ENCODE data around the gene DBX1.

DBX1 gene

DNA sequence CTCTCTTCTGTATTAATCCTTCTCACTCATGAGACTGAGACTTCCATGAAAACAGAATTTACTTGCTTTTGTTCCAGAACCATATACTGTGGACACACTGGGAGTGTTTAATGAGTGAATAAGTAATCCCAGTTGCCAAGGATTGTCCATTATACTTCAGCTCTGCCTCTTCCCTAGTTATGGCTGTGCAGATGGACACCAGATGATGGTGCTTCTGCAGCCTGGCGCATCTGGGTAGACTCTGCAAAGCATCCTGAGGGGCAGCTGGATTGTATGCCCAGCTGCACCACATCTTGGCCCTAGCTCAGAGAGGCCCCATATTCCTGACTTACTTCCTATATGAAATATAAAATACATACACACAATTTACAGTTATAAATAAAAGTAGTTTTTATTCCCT, 43.5 kb downstream of the DBX1 start:
- no peak overlapping the region for H3K27ac ChIP-seq (ENCODE audit: low read length)
- no peak overlapping the region for H3K4me3 ChIP-seq (ENCODE audit: low read length)
- H3K9me3 ChIP-seq (ENCODE audit: insufficient read depth, low read depth, low read length), result no peaks in the 10 kb centered on the region
- H3K36me3 ChIP-seq (ENCODE audit: insufficient read depth, low read depth, low read length), result peaks cover 89% of the 10 kb centered on the region
- H3K27me3 ChIP-seq (ENCODE audit: insufficient read depth, low read length), result no peaks in the 10 kb centered on the region
- no peak overlapping the region for H3K9ac ChIP-seq (ENCODE audit: low read depth, low read length)
- no peaks in the 10 kb centered on the region; the same call in 1 of the 2 replicates for H3K4me1 ChIP-seq (ENCODE audit: insufficient read depth, low read length)

GRCh38 chr11:20114588-20114987, 45.7 kb downstream of the DBX1 start:
- Histone ChIP-seq H3K9ac (ENCODE audit: low read depth, low read length) (no peak overlapping the region), H3K36me3 (ENCODE audit: insufficient read depth, low read depth, low read length) (peaks cover 91% of the 10 kb centered on the region), H3K4me3 (ENCODE audit: low read length) (no peak overlapping the region), H3K27ac (ENCODE audit: low read length) (no peak overlapping the region), H3K27me3 (ENCODE audit: insufficient read depth, low read length) (no peaks in the 10 kb centered on the region), H3K9me3 (ENCODE audit: insufficient read depth, low read depth, low read length) (no peaks in the 10 kb centered on the region), H3K4me1 (ENCODE audit: insufficient read depth, low read length) (no peaks in the 10 kb centered on the region; the same call in 1 of the 2 replicates)

DNA sequence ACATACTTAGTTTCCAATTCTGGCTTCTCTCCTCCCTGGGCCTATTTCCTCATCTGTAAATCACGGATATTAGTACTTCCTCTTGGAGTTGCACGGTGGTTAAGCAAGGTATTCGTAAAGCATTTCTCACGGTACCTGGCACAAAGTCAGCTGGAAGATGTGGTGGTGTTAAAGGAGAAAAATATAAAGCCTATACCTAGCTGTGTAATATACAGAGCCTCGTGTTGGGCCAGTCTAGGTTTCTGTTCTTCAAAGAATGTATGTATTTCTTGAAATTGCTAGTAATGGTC, 47.2 kb downstream of the DBX1 start:
- H3K36me3 ChIP-seq (ENCODE audit: insufficient read depth, low read depth, low read length), result peaks cover 91% of the 10 kb centered on the region
- no peak overlapping the region for H3K4me3 ChIP-seq (ENCODE audit: low read length)

DNA sequence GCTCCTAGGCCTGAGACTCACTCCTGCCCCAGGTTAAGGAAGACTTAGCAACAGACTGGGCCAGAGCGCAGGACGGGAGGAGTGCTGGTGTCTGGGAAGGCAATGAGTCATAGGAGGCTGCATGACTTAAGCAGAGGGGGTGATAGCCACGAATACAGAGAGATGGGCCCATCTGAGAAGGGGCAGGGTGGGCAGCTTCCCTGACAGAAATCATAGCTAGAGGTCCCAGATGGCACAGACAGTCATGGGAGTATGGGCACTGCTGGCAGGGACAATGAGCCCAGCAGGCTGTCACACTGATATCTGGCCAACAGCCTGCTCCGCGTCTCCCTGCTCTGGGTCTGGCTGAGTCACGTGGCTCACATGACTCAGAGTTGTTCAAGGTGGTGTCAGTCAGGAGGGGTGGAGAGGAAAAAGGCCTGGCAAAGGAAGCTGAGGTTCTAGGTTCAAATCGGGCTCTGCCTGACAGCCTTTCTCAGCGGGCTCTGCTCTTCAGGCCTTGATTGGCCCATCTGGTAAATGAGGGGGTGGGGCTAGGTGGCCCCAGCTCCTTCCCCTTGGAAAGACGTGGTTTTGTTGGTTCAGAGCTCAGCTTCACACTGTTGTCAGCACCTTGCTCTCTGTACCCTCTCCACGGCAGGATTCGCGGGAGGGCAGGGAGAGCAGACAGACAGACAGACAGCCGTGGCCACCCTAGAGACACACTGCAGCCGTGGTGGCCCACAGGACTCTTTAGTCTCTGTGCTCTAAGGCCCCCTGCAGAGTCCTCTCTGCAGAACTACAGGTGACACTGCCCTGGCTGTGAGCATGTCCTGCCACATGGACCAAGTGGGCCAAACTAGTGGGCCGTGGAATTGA, 47.8 kb downstream of the DBX1 start:
- Histone ChIP-seq H3K27ac (ENCODE audit: low read length) (no peak overlapping the region), H3K9me3 (ENCODE audit: insufficient read depth, low read depth, low read length) (no peaks in the 10 kb centered on the region), H3K36me3 (ENCODE audit: insufficient read depth, low read depth, low read length) (peaks cover 91% of the 10 kb centered on the region), H3K9ac (ENCODE audit: low read depth, low read length) (no peak overlapping the region), H3K27me3 (ENCODE audit: insufficient read depth, low read length) (no peaks in the 10 kb centered on the region), H3K4me3 (ENCODE audit: low read length) (no peak overlapping the region), H3K4me1 (ENCODE audit: insufficient read depth, low read length) (no peaks in the 10 kb centered on the region; the same call in 1 of the 2 replicates)

More for the DNA sequence above, 47.2 kb downstream of the DBX1 start:
- Histone ChIP-seq H3K9me3 (ENCODE audit: insufficient read depth, low read depth, low read length) (no peaks in the 10 kb centered on the region), H3K9ac (ENCODE audit: low read depth, low read length) (no peak overlapping the region), H3K27me3 (ENCODE audit: insufficient read depth, low read length) (no peaks in the 10 kb centered on the region), H3K4me1 (ENCODE audit: insufficient read depth, low read length) (no peaks in the 10 kb centered on the region; the same call in 1 of the 2 replicates), H3K27ac (ENCODE audit: low read length) (no peak overlapping the region)

DNA sequence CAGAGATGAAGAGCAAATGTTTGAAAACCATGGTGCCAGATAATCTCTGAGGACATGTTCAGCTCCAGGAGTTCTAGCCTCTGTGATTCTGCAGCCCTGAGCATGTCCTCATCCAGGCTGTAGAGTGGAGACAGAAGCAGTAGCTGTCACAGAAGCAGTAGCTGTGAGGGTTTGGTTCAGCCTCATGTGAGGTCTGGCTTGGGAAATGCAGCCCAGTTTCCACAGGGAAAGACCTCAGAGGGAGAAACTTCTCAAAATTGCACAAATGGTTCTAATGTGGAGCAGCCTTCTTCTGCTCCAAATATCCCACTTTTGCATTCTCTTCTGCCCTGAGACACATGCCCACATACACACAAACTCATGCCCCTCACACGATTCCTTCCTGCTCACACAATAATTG, 48.4 kb downstream of the DBX1 start:
- no peaks in the 10 kb centered on the region for H3K9me3 ChIP-seq (ENCODE audit: insufficient read depth, low read depth, low read length)
- H3K27ac ChIP-seq (ENCODE audit: low read length), result no peak overlapping the region
- no peak overlapping the region for H3K9ac ChIP-seq (ENCODE audit: low read depth, low read length)
- H3K4me1 ChIP-seq (ENCODE audit: insufficient read depth, low read length), result no peaks in the 10 kb centered on the region; the same call in 1 of the 2 replicates
- peaks cover 89% of the 10 kb centered on the region for H3K36me3 ChIP-seq (ENCODE audit: insufficient read depth, low read depth, low read length)
- no peak overlapping the region for H3K4me3 ChIP-seq (ENCODE audit: low read length)
- no peaks in the 10 kb centered on the region for H3K27me3 ChIP-seq (ENCODE audit: insufficient read depth, low read length)

DNA sequence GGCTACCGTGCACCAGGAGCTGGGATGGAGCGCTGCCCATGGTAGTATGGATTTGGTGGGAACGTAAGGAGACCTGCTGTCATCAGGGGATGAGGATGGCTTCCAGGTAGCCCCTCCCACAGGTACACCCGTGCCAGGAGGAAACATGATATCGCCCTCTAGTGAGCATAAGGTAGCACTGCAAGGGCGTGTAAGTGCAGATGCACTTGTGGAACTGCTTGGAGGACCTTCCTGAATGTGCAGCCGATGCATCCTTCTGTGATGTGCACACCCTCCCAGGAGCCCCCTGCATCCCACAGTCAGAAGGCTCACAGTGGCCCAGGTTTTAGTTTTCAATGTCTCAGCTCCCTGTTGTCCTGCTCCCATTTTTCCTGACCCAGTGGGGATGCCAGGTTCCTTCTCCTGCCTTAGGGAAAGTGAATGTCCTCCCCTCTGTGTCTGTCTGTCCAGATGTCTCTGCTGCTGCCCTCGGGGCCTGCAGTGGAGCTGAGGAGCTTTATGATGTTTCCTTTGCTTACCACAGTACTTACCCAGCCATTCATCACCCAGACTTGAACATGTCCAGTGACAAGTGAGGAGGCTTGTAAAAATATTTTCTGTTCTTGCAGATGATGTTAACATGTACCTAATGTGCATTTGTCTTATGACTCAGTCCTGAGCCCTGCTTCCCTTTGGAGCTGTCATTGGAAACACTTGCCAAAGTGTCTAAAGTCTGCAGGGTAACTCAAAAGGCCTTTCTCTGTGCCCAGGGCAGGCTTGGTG, 49.2 kb downstream of the DBX1 start:
- H3K27ac ChIP-seq (ENCODE audit: low read length), result no peak overlapping the region
- no peaks in the 10 kb centered on the region for H3K27me3 ChIP-seq (ENCODE audit: insufficient read depth, low read length)
- peaks cover 85% of the 10 kb centered on the region for H3K36me3 ChIP-seq (ENCODE audit: insufficient read depth, low read depth, low read length)
- no peaks in the 10 kb centered on the region for H3K9me3 ChIP-seq (ENCODE audit: insufficient read depth, low read depth, low read length)
- H3K9ac ChIP-seq (ENCODE audit: low read depth, low read length), result no peak overlapping the region
- no peaks in the 10 kb centered on the region; the same call in 1 of the 2 replicates for H3K4me1 ChIP-seq (ENCODE audit: insufficient read depth, low read length)
- no peak overlapping the region for H3K4me3 ChIP-seq (ENCODE audit: low read length)

DNA sequence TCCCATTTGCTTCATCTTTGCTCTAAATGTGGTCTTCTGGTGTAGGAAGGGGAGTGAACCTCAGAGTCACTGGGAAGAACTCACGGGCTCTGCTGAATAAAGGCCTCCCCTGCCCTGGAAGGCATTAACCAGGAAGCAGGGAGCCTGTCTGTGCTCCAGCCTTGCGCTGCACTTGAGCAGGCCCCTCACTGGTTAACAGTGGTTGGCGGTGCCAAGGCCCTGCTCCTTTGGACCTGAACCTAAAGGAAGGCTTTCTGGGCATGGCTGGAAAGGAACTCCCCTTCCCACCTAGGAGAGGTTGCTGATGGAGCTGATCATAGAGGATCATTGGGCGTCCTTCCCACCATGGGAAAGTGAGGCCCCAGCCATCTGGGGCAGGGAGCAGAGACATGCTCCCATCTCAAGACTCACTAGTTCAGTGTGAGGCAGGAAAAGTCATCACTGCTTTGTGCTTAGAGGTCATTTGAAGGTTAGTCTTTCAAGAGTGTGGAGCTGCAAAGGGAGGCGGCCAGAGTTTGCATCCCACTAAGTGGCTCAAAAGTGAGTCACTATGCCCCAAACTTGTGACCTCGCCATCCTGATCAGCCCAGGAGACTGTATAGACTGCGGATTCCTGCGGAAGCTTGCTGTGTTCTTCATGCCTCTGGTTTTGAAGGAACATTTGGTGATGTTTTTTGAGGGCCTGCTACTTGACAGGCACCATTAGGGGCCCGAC, 50.4 kb downstream of the DBX1 start:
- Histone ChIP-seq H3K4me1 (ENCODE audit: insufficient read depth, low read length) (no peaks in the 10 kb centered on the region; the same call in 1 of the 2 replicates), H3K9me3 (ENCODE audit: insufficient read depth, low read depth, low read length) (no peaks in the 10 kb centered on the region), H3K36me3 (ENCODE audit: insufficient read depth, low read depth, low read length) (peaks cover 87% of the 10 kb centered on the region), H3K4me3 (ENCODE audit: low read length) (no peak overlapping the region), H3K9ac (ENCODE audit: low read depth, low read length) (no peak overlapping the region), H3K27ac (ENCODE audit: low read length) (no peak overlapping the region), H3K27me3 (ENCODE audit: insufficient read depth, low read length) (no peaks in the 10 kb centered on the region)

Measured in iPS-20b (cell line).